ENCODE data around the gene OSBP2.

GRCh38 chr22:30803679-30804078, 109.0 kb downstream of the OSBP2 start:
- TF ChIP-seq CTCF (IDR thresholded peaks at IDR 0.05) (no peak), POLR2A (IDR thresholded peaks at IDR 0.05) (no peak)
